Mesenchymal stem cell (in vitro differentiated cells and primary cell): ENCODE measurements around the gene DIS3L2.

ENCODE experiments used
- DNase-seq: peaks from one replicate; pipeline ENCODE4 v3.0.0-alpha.2; 2013
- H2AFZ ChIP-seq: one replicate; pipeline ENCODE4 v1.6.1; 2013; ENCODE audit warnings: low read depth, mild to moderate bottlenecking, control low read depth, inconsistent platforms, low read length, moderate library complexity
- H2AK5ac ChIP-seq: 2 replicates; pipeline ENCODE4 v1.6.1; 2013; ENCODE audit warnings: low read length, moderate library complexity, mild to moderate bottlenecking, inconsistent platforms; ENCODE audit not compliant: severe bottlenecking
- H2BK120ac ChIP-seq: one replicate; pipeline ENCODE4 v1.6.1; 2013; ENCODE audit warnings: low read depth, mild to moderate bottlenecking, inconsistent platforms, low read length, moderate library complexity
- H2BK12ac ChIP-seq, 2 experiments: one replicate each; pipeline ENCODE4 v1.6.1; 2013; ENCODE audit warnings: inconsistent platforms in 2 of 2, low read length in 2 of 2, mild to moderate bottlenecking in 2 of 2, moderate library complexity in 2 of 2, control low read depth in 1 of 2
- H2BK15ac ChIP-seq: one replicate; pipeline ENCODE4 v1.6.1; 2013; ENCODE audit warnings: mild to moderate bottlenecking, low read depth, inconsistent platforms; ENCODE audit not compliant: poor library complexity, severe bottlenecking
- H2BK5ac ChIP-seq: 2 replicates; pipeline ENCODE4 v1.6.1; 2013; ENCODE audit warnings: low read depth, mild to moderate bottlenecking, low read length, control low read depth, inconsistent platforms; ENCODE audit not compliant: poor library complexity, severe bottlenecking
- H3K14ac ChIP-seq, 2 experiments: one replicate each; pipeline ENCODE4 v1.6.1; 2013; ENCODE audit warnings: inconsistent platforms in 2 of 2, low read length in 2 of 2, control low read depth in 1 of 2, mild to moderate bottlenecking in 1 of 2, moderate library complexity in 1 of 2
- H3K18ac ChIP-seq, 2 experiments: one replicate each; pipeline ENCODE4 v1.6.1; 2013; ENCODE audit warnings: inconsistent platforms in 2 of 2, low read length in 2 of 2, control low read depth in 1 of 2, low read depth in 1 of 2, mild to moderate bottlenecking in 1 of 2
- H3K23ac ChIP-seq, 2 experiments: one replicate each; pipeline ENCODE4 v1.6.1; 2013; ENCODE audit warnings: inconsistent platforms in 2 of 2, low read length in 2 of 2, mild to moderate bottlenecking in 2 of 2, moderate library complexity in 2 of 2, control low read depth in 1 of 2
- H3K27ac ChIP-seq: 2 replicates; pipeline ENCODE4 v1.5.1; 2013; ENCODE audit warnings: mild to moderate bottlenecking, moderate library complexity, low read length, control low read depth, inconsistent platforms; ENCODE audit not compliant: poor library complexity, severe bottlenecking
- H3K27me3 ChIP-seq, 2 experiments: 2 replicates each; pipeline versions ENCODE4 v1.6.1 to v1.7.0; 2013; ENCODE audit warnings: low read length in 2 of 2, mild to moderate bottlenecking in 2 of 2, moderate library complexity in 2 of 2, control low read depth in 1 of 2, inconsistent platforms in 1 of 2; ENCODE audit not compliant: control insufficient read depth in 1 of 2, insufficient read depth in 1 of 2
- H3K36me3 ChIP-seq, 2 experiments: 2 replicates each; pipeline versions ENCODE4 v1.6.1 to v1.7.0; 2013; ENCODE audit warnings: low read length in 2 of 2, control low read depth in 1 of 2, inconsistent platforms in 1 of 2, low read depth in 1 of 2, mild to moderate bottlenecking in 1 of 2; ENCODE audit not compliant: insufficient read depth in 2 of 2, control insufficient read depth in 1 of 2
- H3K4ac ChIP-seq, 2 experiments: one replicate each; pipeline ENCODE4 v1.6.1; 2013; ENCODE audit warnings: inconsistent platforms in 2 of 2, low read length in 2 of 2, mild to moderate bottlenecking in 2 of 2, moderate library complexity in 2 of 2, control low read depth in 1 of 2, low read depth in 1 of 2
- H3K4me1 ChIP-seq: 2 replicates; pipeline ENCODE4 v1.6.1; 2013; ENCODE audit warnings: low read depth, low read length, control low read depth; ENCODE audit not compliant: control insufficient read depth, insufficient read depth
- H3K4me2 ChIP-seq: 2 replicates; pipeline ENCODE4 v1.6.1; 2013; ENCODE audit warnings: low read length, mild to moderate bottlenecking, inconsistent platforms; ENCODE audit not compliant: poor library complexity, severe bottlenecking
- H3K4me3 ChIP-seq, 2 experiments: 2 replicates each; pipeline versions ENCODE4 v1.5.1 to v1.7.0; 2013; ENCODE audit warnings: low read length in 2 of 2, mild to moderate bottlenecking in 2 of 2, control low read depth in 1 of 2, low read depth in 1 of 2; ENCODE audit not compliant: insufficient read depth in 1 of 2
- H3K79me1 ChIP-seq: replicated peaks from 2 replicates; pipeline ENCODE4 v1.6.1; 2013; ENCODE audit warnings: mild to moderate bottlenecking, control low read depth, low read length, inconsistent platforms; ENCODE audit not compliant: poor library complexity, severe bottlenecking
- H3K9ac ChIP-seq: 2 replicates; pipeline ENCODE4 v1.7.0; 2013; ENCODE audit warnings: mild to moderate bottlenecking, low read length, moderate library complexity
- H3K9me3 ChIP-seq: 2 replicates; pipeline ENCODE4 v1.7.0; 2013; ENCODE audit warnings: mild to moderate bottlenecking, low read length; ENCODE audit not compliant: control insufficient read depth
- H4K8ac ChIP-seq: one replicate; pipeline ENCODE4 v1.6.1; 2013; ENCODE audit warnings: inconsistent platforms, mild to moderate bottlenecking, low read length, moderate library complexity
- H4K91ac ChIP-seq: one replicate; pipeline ENCODE4 v1.6.1; 2013; ENCODE audit warnings: mild to moderate bottlenecking, low read length, inconsistent platforms
- WGBS: methylation state at CpG from one replicate; pipeline ENCODE4 v1.1.7; 2013; ENCODE audit warnings: mixed read lengths; 5-methylcytosine and 5-hydroxymethylcytosine counted together

Gene DIS3L2

GRCh38 chr2:232352511-232353091 is 391.1 kb downstream of the DIS3L2 start:
- Histone ChIP-seq H3K4me3 (no peak overlapping the region), H3K18ac (no peak overlapping the region), H4K91ac (no peak overlapping the region), H2AFZ (no peak overlapping the region), H3K79me1 (no peaks in the 10 kb centered on the region), H3K9me3 (no peaks in the 10 kb centered on the region), H3K27ac (no peak overlapping the region), H4K8ac (no peak overlapping the region), H3K23ac (no peak overlapping the region), H3K4ac (no peak overlapping the region), H3K14ac (no peak overlapping the region), H3K4me1 (peaks cover 3% of the 10 kb centered on the region), H3K27me3 (peaks cover 16 to 68% of the 10 kb centered on the region in 2 experiments), H2BK12ac (no peak overlapping the region), H3K9ac (no peak overlapping the region), H3K4me2 (no peak overlapping the region), H2BK5ac (no peak overlapping the region), H3K36me3 (no peaks in the 10 kb centered on the region), H2AK5ac (no peak overlapping the region), H2BK15ac (no peak overlapping the region), H2BK120ac (no peak overlapping the region)
- no peak for DNase-seq
- 87% methylated on average over 39 of the region's 39 CpGs for WGBS

DNA sequence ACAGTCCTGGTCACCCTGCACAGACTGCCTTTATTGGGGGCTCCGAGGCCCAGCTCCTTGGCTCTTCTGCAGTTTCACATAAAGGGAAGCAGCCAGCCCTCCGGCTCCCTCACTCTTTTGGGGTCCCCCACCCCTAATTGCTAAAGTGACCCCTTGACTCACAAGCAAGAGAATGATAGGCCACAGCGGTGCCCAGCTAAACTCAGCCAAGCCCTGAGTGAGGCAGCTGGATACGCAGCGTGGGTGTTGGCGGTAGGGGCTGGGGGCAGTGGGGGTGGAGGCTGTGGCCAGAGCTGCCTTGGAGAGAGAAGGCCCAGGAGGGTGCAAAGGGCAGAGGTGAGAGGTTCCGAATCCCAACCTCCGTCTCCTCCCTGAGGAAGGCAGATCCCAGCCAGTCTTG is 391.6 kb downstream of the DIS3L2 start:
- Histone ChIP-seq H3K4me3 (no peak overlapping the region), H3K18ac (no peak overlapping the region), H3K27me3 (peaks cover 16 to 67% of the 10 kb centered on the region in 2 experiments), H3K79me1 (no peaks in the 10 kb centered on the region), H3K36me3 (no peaks in the 10 kb centered on the region), H4K8ac (no peak overlapping the region), H2BK120ac (no peak overlapping the region), H2BK12ac (no peak overlapping the region), H3K27ac (no peak overlapping the region), H3K4ac (no peak overlapping the region), H2AFZ (no peak overlapping the region), H2BK15ac (no peak overlapping the region), H2AK5ac (no peak overlapping the region), H2BK5ac (no peak overlapping the region), H3K9me3 (no peaks in the 10 kb centered on the region), H3K9ac (no peak overlapping the region), H3K23ac (no peak overlapping the region), H3K4me1 (peaks cover 3% of the 10 kb centered on the region), H4K91ac (no peak overlapping the region), H3K4me2 (no peak overlapping the region), H3K14ac (no peak overlapping the region)
- WGBS: 94% methylated on average over 7 of the region's 8 CpGs
- DNase-seq: no peak

DNA sequence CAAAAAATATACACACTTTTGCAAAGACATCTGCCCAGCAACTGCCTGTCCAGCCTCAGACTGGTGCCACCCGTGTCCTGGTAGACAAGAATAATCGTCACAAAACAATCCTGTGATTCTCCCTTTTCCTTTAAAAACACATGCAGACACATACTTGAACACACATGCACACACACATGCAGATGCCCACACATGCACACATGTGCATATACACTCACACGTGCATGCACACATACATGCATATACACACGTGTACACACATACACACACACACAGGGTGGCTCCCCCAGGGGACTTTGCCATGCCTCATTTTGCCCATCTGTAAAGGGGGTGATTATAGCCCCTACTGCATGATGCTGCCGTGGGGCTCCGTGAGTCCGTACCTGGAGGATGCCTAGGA is 392.1 kb downstream of the DIS3L2 start:
- no peaks in the 10 kb centered on the region for H3K9me3 ChIP-seq
- WGBS: 97% methylated on average over 7 of the region's 7 CpGs

DNA sequence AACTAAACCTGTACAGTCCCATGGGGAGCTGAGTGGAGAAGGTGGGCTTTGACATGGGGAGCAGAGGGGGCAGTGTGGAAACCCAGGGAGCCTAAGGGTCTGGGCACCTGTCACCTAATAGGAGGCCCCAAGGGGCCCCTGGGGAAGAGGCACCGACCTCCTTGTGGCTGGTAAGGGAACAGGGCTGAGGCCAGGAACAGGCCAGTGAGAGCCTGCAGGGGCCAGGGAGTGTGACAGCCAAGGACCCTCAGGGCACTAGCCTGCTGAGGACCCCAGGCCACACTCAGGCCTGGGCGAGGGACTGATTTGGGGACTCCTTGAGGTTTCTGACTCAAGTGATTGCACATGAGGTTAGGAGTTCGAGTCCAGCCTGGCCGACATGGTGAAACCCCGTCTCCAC is 392.6 kb downstream of the DIS3L2 start:
- H3K9me3 ChIP-seq: no peaks in the 10 kb centered on the region
- peaks cover 1% of the 10 kb centered on the region for H3K4me1 ChIP-seq
- no peak overlapping the region for H2BK15ac ChIP-seq
- no peak overlapping the region for H3K18ac ChIP-seq
- H2BK5ac ChIP-seq: no peak overlapping the region
- H2AFZ ChIP-seq: no peak overlapping the region
- 87% methylated on average over 5 of the region's 5 CpGs for WGBS
- no peak overlapping the region for H4K8ac ChIP-seq
- H3K36me3 ChIP-seq: no peaks in the 10 kb centered on the region
- H4K91ac ChIP-seq: no peak overlapping the region
- no peak for DNase-seq
- no peak overlapping the region for H3K4me3 ChIP-seq
- no peak overlapping the region for H2BK120ac ChIP-seq
- no peaks in the 10 kb centered on the region for H3K79me1 ChIP-seq
- no peak overlapping the region for H3K23ac ChIP-seq
- no peak overlapping the region for H3K4me2 ChIP-seq
- H3K9ac ChIP-seq: no peak overlapping the region
- no peak overlapping the region for H3K4ac ChIP-seq
- H3K27ac ChIP-seq: no peak overlapping the region
- H3K14ac ChIP-seq: no peak overlapping the region
- H3K27me3 ChIP-seq: peaks cover 11 to 57% of the 10 kb centered on the region in 2 experiments
- no peak overlapping the region for H2BK12ac ChIP-seq
- no peak overlapping the region for H2AK5ac ChIP-seq

More for the DNA sequence above, 392.1 kb downstream of the DIS3L2 start:
- peaks cover 3% of the 10 kb centered on the region for H3K4me1 ChIP-seq
- no peaks in the 10 kb centered on the region for H3K79me1 ChIP-seq
- no peak for DNase-seq
- H3K27ac ChIP-seq: no peak overlapping the region
- no peak overlapping the region for H2BK12ac ChIP-seq
- H4K8ac ChIP-seq: no peak overlapping the region
- no peaks in the 10 kb centered on the region for H3K36me3 ChIP-seq
- H3K4me2 ChIP-seq: no peak overlapping the region
- H3K23ac ChIP-seq: no peak overlapping the region
- H3K27me3 ChIP-seq: peaks cover 15 to 61% of the 10 kb centered on the region in 2 experiments
- H2BK5ac ChIP-seq: no peak overlapping the region
- H2AFZ ChIP-seq: no peak overlapping the region
- no peak overlapping the region for H2BK120ac ChIP-seq
- no peak overlapping the region for H4K91ac ChIP-seq
- H3K4ac ChIP-seq: no peak overlapping the region
- H2AK5ac ChIP-seq: no peak overlapping the region
- H3K14ac ChIP-seq: peak overlapping the region in 1 of 2 experiments; percentile 83
- no peak overlapping the region for H2BK15ac ChIP-seq
- no peak overlapping the region for H3K9ac ChIP-seq
- no peak overlapping the region for H3K18ac ChIP-seq
- no peak overlapping the region for H3K4me3 ChIP-seq
